ENCODE data around the gene ZBTB7C. TPM values are rescaled to one million over a fixed set of nuclear protein-coding genes. Genes with fewer than 3 reads are reported as not detected.

ZBTB7C gene
- total RNA-seq, 1 donor from 2014 or later = 0.99 TPM

DNA sequence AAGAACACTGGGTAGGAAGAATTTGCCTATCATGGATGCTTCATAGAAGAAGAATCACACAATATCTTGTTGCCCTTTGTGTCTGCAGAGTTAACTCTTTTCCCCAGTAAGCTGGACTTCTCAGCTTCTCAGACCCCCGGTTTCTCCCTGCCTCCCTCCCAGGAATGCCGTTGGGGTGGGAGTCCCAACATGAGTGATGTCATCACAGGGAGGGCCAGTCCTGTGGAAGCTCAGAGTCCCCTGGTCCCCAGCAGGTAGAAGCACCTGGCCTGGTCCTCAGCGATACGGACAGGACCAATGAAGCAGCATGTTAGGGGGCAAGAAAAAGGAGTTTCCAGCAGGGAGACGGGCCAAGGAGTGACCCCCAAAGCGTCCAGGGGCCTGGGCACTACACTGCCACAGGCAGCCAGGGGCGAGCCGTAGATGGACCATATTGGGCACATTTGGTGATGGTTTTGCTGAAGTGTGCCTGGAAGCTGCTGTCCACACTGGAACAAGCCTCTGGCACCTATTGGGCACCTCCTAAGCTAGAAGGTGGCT, 242.8 kb downstream of the ZBTB7C start:
- no peak for DNase-seq (ENCODE audit: low read depth)

DNA sequence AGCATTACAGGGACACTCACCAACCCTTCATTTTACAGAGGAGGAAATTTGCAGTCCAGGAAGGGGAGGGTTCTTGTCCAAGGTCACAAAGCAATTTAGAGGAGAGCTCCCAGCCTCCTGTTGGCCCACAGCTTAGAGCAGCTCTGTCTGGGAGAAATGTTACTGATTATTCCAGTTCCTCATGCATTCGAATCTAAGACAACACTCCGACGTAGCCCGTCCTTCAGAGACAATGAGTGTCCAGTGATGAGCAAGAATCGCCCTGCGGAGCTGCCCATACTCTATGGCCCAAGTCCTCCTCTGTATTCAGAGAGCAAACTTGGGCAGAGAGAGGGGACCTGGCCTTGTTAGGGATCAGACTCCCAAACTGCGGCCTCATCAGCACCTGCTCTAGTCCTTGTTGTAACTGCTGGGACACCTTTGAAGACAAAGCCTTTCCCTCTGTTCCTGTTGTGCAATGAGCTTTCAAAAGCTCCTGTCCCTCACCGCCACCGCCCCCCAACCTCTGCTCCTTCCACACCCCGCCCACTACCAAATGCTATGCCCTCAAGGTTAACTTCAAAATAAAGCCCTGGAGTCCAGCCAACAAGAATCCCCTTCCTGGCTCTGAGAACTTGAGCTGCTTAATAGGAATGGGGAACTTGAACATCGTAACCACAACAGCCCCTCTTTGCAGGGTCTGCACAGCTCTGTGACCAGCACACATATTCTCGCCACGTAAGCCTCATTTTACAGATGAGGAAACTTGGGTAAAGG, 243.9 kb downstream of the ZBTB7C start:
- DNase-seq (ENCODE audit: low read depth) = no peak

DNA sequence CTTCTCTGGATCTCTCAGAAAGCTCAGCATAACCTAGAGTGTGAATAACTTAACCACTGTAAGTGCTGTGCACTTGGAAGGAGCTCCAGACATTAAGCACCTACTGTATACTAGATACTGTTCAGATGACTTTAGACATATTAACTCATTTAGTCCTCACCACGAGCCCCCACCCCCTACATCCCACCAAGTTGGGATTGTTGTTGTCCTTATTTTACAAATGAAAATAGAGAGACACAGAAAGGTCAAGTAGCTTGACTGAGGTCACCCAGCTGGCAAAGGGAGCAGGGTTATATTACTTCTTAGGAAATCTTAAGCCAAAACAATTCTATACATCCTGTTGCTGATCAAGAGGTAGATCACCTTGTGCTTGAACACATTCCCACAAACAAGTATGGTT, 244.5 kb downstream of the ZBTB7C start:
- DNase-seq (ENCODE audit: low read depth) = no peak

DNA sequence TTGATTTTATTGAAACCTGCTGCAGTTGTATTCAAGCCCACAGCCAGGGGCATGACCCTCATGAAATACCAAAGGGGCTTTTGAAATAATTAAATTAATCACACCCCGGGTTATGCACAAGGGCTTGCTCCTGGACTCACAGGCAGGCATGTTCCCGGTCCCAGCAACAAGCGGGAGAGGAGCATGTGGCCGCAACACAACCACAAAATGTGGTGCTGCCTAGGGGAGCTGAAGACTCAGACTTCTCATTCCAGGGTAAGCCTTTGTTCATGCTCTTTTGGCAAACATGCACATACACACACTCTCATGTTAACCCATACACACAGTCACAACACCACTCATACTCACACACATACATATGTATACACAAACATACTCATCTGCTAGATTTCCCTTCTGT, 245.1 kb downstream of the ZBTB7C start:
- no peak for DNase-seq (ENCODE audit: low read depth)

DNA sequence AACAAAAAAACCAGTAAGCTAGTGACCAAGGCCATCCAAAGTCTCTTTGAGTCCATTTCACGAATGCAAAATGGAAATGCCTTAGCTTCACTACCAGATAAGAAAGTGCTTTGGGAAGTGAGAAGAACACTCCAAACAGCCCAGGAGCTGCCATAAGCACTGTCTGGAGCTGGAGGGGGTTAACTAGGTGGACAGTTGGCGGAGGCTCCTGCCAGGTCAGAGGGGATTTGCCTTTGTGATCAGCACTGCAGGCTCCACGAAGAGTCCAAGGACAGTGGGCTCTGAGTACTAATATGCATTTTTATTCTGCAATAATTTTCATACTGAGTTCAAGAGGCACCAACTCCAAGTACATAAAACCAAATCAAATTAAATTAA, 245.5 kb downstream of the ZBTB7C start:
- no peak for DNase-seq (ENCODE audit: low read depth)

DNA sequence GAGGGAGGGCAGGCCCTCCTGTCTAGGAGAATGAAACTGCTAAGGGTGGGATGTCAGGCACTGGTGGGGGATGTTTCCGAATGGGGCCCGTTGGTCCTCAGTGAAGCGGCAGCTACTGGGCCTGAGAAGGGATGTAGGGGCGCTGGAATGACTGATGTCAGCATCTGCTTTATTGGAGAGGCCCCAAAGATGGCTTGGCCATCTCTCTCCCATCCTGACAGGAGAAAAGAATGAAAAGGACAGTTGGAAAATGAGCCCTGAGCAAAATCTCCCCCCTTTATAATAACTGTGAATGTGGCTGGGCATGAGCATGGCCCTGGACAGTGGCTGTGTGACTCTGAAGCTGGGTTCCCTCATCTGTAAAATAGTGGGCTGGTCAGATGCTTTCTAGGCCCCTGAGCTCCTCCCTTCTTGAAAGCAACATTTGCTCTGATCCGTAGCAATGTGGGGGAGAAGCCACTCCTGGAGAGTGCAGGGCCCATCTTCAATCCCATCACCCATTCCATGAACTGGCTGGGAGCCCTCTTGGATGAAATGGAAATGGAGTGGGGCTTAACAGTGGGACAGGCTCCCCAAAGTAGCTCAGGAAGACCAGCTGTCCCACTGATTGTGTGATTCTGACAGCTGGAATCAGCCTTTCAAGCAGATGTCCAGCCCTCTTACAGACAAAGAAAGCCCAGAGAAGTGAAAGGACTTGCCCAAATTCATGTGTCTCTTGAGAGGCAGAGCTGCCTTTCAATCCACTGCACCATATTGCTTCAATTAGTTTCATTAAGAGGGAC, 246.0 kb downstream of the ZBTB7C start:
- no peak for DNase-seq (ENCODE audit: low read depth)

DNA sequence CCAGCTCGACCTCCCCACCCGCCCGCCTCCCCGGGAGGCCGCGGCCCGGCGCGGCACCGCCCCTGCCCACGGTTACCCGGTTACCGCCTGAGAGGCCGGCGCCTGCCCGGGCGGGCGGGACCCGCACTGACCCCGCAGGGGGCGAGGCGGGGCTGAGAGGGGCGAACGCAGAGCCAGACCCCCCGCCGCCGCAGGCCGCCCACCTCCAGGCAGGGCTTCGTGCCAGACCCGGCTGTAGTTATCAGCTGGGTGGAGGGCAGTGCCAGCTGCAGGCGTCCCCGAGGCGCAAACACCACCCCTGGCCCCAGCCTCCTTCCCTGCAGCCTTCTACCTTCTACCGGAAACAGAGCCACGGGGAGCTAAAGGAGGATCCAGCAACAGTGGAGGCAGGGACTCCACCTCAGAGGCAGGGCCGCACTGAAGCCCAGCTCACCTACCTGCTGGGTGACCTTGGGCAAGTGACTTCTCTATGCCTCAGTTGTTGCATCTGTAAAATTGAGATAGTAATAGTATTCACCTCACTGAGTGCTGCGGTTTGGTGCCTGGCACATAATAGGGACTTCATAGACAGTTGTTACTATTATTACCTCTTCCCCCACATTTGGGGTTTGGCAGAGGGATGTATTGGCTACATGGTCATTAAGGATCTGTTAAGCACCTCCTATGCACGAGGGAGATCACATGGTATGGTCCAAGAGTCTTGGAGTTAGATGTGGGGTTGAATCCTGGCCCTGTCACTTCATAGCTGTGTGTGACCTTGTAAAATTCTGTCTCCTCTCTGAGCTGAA, 247.1 kb downstream of the ZBTB7C start:
- DNase-seq (ENCODE audit: low read depth) = no peak

DNA sequence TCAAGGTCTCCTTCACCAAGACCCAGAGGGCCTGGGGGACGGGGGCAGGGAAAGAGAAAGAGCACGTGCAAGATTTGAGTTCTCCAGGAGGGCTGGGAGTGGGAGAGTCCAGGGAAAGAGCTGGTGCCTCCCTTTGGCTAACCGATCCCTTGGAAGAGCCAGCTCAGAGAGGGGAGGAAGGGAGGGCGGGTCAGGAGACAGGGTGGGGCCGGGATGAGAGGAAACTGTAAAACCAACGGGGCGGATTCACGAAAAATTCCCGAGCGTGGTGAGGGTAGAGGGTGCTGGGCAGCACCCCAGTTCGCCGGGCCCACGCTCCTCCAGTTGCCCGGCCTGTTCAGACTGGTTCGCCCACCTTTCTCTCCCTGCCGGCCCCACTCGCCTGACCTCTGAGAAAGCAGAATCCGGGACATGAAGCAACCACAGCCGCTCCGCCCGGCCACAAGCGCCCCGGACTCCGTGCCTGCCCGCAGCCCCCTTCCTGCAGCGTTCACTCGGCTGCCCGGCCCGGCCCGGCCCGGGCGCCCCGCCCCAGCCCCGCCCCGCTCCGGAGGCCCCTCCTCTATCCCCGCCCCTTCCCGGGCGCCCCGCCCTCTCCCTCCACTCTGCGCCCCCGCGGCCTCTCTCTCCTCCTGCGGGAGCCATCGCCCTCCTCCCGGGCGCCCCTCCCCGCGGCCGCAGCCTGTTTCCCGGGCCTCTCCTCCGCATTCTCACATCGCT, 247.8 kb downstream of the ZBTB7C start:
- peak; percentile 69 for DNase-seq (ENCODE audit: low read depth)

DNA sequence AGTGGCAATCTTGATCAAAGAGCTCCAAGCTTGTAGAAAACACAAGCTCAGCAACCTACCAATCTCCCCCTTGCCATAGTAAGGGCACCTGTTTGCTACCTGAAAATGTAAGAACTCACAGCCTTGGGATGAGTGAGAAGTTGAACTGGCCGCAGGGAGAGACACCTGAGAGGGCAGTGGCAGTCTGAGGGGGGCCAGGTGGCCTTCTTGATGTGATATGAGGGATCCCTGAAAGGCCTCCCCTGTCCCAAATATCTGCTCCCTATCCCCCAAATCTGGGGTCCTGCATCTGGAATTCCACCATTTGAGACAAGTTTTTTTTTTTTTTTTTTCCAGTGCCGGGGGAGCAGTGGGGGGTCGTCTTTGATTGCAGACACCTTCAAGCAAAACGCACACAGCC, 248.6 kb downstream of the ZBTB7C start:
- DNase-seq (ENCODE audit: low read depth) = no peak

DNA sequence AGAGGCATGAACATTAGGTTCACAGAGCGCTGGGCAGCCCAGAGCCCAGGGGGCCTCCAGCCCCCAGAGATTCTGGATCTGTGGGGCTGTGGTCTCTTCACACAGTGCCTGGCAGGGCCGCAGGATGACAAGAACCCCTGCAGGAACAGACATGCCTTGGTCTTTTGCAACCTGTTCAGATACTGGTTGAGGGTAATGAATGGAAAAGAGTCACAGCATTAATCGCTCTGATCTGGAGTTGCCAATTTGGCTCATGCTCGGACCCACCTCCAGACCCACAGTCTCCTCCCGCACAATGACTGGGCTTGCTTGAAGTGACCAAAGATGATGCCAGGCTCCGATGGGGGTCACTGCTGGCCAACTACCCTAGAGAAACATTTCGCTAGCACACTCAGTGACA, 249.4 kb downstream of the ZBTB7C start:
- DNase-seq (ENCODE audit: low read depth) = no peak

DNA sequence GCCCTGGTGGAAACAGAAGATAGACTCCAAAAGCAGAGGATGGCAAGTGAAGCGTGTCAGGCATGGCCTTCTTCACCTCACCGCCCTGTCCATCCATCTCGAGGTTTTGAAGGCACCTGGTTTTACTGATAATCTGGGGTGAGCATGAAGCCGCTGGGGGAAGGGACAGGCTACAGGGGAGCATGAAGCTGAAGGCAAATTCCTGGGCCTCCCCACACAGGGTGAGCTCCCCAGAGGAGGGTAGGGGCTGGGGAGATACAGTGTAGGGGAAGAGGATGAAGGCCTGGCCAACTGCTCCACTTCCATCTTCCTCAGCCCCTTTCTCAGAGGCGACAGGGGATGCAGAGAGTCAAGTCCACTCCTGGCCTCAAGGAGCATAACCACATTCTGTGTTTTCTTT, 250.5 kb downstream of the ZBTB7C start:
- DNase-seq (ENCODE audit: low read depth) = no peak

DNA sequence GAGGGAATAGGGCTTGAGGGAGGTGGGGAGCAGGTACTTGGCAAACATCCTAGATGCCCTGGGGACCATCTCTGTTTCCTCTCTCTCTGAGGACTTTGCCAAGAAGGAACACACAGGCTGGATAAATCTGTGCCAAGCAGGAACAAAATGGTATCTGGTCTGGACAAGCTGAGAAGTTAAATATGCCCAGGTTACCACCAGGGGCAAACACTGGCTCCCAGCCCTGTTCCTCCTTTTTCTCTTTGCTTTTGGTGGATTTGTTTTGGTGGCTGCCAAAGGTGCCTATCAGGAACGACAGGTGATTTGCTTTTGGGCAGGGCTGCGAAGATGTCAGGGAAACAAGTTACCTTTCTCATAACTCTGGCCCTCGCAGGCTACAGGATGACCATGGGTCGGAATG, 251.2 kb downstream of the ZBTB7C start:
- DNase-seq (ENCODE audit: low read depth) = no peak

DNA sequence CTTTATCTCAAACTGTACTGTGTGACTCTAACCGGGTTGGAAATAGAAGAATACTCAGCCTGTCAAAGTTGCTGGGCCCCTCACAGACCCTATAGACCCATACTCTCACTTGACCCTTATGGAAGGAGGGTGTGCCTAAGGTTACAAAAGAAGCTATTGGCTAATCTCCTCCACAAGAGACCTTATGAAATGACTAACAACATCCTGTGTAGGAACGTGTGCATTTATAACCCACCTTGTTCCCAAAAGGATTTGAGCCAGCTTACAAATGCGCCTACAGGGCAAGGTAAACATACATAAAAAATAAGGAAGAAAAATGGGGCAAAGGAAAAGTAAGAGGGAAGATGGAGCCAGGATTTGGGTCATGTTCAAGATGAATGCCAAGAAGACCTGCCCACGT, 253.3 kb downstream of the ZBTB7C start:
- no peak for DNase-seq (ENCODE audit: low read depth)

DNA sequence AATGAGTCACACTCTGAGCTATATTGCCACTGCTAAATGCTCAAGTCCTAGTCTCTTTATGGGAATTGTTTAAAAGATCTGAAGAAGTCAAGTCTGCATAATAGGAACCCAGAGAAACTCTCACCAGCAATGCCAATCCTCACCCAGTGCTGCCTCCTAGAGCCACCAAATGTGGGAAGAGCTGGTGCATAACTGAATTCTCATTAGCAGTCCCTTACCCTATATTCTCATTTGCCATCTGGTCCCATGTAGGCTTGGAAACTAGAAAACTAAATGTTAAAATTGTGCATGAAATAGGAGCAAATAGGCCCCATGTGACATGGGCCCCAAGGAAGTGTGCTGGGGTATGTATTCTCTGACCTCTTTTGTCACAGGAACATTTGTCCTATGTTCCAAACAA, 254.4 kb downstream of the ZBTB7C start:
- DNase-seq (ENCODE audit: low read depth) = no peak

DNA sequence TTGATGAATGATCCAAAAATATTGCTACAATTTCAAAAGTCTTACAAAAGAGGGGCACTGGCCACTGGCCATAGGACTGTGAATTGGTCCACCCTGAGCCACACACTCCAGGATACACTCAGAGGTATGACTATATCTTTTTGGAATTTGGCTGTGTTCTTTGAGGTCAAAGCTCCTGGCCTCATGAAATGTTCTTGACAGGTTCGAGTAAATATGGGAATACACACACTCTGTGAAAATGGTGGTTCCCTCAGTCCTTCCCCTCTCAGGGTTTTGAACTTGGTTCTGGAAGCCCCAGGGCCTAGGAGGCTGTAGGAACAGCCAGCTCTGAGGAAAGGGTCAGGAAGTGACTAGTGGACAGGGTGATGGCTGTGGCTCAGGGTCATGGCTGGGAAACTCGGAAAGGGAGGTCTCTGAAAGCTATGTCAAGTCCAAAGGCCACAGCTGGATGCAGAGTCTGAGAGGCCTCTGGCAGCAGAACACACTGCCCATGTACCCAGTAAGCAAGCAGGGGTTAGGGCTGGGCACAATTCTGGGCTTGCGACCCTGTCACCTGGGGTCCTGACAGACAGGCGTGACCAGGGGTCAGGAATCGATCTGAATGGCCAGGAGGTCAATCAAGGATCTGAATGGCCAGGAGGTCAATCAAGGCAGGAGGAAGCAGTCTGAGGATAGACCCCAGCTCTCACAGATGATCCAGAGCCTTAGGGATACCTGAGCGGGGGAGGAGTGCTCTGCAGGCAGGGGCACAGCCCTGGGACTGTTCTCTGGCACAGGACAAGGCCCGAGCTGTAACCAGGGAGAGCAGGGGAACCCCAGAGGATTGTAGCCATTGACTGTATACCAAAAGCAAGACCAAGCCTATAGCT, 255.3 kb downstream of the ZBTB7C start:
- peak; percentile 84 for DNase-seq (ENCODE audit: low read depth)

DNA sequence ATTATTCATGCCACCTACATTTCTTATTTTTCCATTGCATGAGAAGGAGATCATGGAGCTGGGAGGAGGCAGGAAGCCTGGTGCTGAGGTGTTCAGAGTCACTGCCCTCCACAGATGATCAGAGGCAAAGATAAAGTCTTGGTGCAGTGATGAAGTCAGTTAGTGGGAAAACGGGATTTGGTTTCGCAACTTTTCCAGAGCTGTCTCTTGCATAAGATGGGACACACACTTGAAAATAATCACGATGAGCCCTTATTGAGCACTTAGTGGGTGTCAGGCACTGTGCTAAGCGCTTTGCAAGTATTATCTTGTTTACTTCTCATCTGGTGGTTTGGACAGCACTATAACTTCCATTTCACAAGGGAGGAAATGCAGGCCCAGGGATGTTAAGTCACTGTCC, 256.6 kb downstream of the ZBTB7C start:
- peak; percentile 53 for DNase-seq (ENCODE audit: low read depth)

DNA sequence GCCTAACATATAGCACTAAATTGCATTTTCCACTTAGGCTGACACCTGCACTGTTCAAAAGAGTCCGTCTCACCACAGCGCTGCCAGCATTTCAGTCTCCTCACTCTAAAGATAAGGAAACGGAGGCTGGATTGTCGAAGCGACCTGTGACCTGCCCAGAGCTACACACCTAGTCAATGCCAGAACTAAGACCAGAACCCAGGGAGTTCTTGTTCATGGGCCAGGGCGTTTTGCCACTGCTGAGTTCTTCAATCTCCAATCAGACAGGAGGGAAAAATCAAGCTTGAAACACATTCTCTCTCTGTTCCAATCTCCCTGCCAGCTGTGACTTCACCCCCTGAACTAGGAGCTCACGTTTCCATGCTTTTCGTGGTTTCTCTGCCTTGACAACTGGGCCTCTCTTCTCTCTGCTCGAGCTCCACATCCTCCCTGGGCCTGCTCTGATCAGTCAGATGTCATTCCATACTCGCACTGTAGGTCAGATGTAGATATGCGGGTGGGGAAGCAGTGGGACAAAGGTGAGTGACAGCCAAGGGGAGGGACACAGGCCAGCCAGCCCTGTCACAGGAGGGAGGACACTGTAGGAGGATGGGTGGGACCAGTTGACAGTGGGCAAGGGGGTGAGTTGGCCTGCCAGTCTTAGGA, 257.6 kb downstream of the ZBTB7C start:
- no peak for DNase-seq (ENCODE audit: low read depth)

DNA sequence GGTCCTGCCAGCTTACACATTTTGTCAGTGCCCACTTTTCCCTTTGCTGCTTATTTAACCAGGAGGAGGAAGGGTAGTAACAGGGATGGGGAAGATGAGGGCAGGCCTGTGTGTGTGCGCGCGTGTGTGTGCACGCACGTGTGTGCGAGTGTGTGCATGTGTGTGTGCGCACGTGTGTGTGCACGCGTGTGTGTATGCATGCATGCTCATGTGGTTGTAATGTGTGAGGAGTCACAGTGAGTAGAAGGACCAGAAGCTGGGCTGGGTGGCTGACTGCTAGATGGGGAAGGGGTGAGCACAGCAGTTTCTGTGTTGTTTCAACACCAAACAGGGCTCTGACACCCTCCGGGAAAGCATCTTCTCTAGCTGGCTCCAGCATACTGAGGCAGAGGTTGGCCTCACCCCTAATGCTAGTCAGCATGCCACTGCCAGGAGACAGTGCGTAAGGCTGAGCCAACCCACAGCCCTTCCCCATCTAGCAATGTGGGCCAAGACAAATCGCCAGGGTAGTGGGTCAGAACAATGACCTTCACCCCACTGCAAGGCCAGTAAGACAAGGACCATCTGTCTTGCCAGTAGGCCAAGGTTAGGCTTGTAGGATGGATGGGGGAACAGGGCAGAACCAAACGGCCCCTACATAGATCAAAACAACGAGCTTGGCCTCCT, 260.0 kb downstream of the ZBTB7C start:
- DNase-seq (ENCODE audit: low read depth) = no peak

DNA sequence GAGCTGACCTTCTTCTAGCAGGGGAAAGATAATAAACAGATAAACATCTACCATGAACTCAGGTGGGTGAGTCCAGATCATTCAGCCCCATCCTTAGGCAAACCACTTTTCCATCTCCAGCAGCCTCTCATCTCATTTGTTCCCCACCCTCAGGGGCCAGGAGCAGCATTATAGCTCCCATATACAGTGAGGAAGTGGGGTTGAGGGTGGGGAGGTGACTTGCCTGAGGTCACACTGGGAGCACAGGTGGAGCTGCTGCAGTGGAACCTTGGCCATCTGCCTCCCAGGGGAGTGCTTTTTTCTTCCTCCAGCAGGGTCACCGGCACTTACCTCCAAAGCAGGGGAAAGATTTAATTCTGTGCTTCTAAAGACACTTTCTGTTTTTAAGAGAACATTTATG, 266.2 kb downstream of the ZBTB7C start:
- DNase-seq (ENCODE audit: low read depth) = no peak

DNA sequence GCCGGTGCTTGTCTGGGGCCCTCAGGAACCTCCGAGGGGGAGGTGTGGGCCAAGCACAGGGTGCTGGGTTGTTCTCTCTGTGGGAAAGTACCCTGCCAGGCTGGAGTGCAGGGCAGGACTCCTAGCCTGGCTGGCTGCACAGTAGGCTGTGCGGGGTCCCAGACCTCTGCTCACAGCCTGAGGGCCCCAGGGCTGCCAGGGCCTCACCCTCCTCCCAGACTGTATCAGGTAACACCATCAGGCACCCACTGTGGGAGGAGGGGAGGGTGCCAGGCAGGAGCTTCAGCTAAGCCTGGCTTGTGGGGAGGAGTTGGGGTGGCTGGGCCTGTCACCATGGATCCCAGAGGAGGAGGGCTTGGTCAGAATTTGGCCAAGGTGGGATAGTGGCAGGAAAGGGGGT, 266.8 kb downstream of the ZBTB7C start:
- DNase-seq (ENCODE audit: low read depth) = no peak
